Measurements from ENCODE around the gene TBCCD1. TPM values are rescaled to one million over a fixed set of nuclear protein-coding genes. Genes with fewer than 3 reads are reported as not detected.

TBCCD1 gene
- total RNA-seq, 1 experiment from 2014 or later = 7.4 TPM

GRCh38 chr3:186600896-186601295, 33.8 kb upstream of the TBCCD1 start:
- no peaks in the 10 kb centered on the region for H3K23me2 ChIP-seq (ENCODE audit: insufficient read length, low read depth, low read length, poor library complexity, severe bottlenecking)
- no peak overlapping the region for H3K9ac ChIP-seq (ENCODE audit: extremely low read depth, insufficient read length, low read length)
- Mint-ChIP-seq H3K4me1 (peaks cover 6% of the 10 kb centered on the region in 2 experiments), H3K9me3 (peaks cover 0 to 3% of the 10 kb centered on the region in 2 experiments; a peak in 1 of 5 replicates), H3K27me3 (ENCODE audit: low read depth) (peaks cover 4% of the 10 kb centered on the region; the same call in 1 of the 2 replicates), H3K27ac (no peak overlapping the region), H3K36me3 (ENCODE audit: insufficient read depth in 1 of 3, low read depth in 3 of 3) (no peaks in the 10 kb centered on the region), H3K4me3 (no peak overlapping the region)
- no peak overlapping the region for H3K4me2 ChIP-seq (ENCODE audit: insufficient read depth, insufficient read length, low read length)
- no peak overlapping the region for H2BK5ac ChIP-seq (ENCODE audit: insufficient read length, low read length)
- no peak overlapping the region for H3K14ac ChIP-seq (ENCODE audit: insufficient read depth, low read length)
- no peak overlapping the region for H2BK120ac ChIP-seq (ENCODE audit: low read depth, low read length, poor library complexity, severe bottlenecking)
- no peak overlapping the region for H2AK5ac ChIP-seq (ENCODE audit: insufficient read length, low read length)
- no peak overlapping the region for H3K4ac ChIP-seq (ENCODE audit: low read depth, low read length)
- no peak overlapping the region for H3K56ac ChIP-seq (ENCODE audit: insufficient read length, low read depth, low read length)
- no peak overlapping the region for H2BK12ac ChIP-seq (ENCODE audit: insufficient read length, low read depth, low read length)
- H4K91ac ChIP-seq (ENCODE audit: insufficient read length, low read depth, low read length) = no peak overlapping the region
- H3T11ph ChIP-seq (ENCODE audit: low read length) = no peak overlapping the region
- H3K4me1 ChIP-seq (ENCODE audit: insufficient read depth, low read length) = no peaks in the 10 kb centered on the region
- no peak for DNase-seq
- no peak overlapping the region for H2BK20ac ChIP-seq (ENCODE audit: low read depth, low read length, poor library complexity, severe bottlenecking)
- no peaks in the 10 kb centered on the region for H3K27me3 ChIP-seq (ENCODE audit: insufficient read depth, low read length)
- WGBS (ENCODE audit: extremely low coverage, insufficient read length, low lambda C conversion rate) = no CpG with 5 or more reads among the region's 3 CpGs
- no peak overlapping the region for H3K23ac ChIP-seq (ENCODE audit: insufficient read length, low read depth, low read length)
- no peaks in the 10 kb centered on the region for H3K9me3 ChIP-seq (ENCODE audit: control insufficient read depth, low read depth, low read length)
- H2AFZ ChIP-seq (ENCODE audit: low read length) = no peak overlapping the region
- no peaks in the 10 kb centered on the region for H4K20me1 ChIP-seq (ENCODE audit: control insufficient read depth, insufficient read depth, insufficient read length)
- H4K8ac ChIP-seq (replicated peaks; ENCODE audit: insufficient read length, low read depth, low read length) = no peak overlapping the region
- no peak for TF ChIP-seq CTCF (conservative IDR thresholded peaks at IDR 0.05)
- H3K27ac ChIP-seq (ENCODE audit: insufficient read length, low read depth, low read length) = no peak overlapping the region
- no peak overlapping the region for H3K18ac ChIP-seq (ENCODE audit: insufficient read length, low read depth, low read length)
- no peaks in the 10 kb centered on the region for H3K79me2 ChIP-seq (ENCODE audit: insufficient read depth, low read length)
- no peaks in the 10 kb centered on the region for H3K79me1 ChIP-seq (ENCODE audit: insufficient read depth, low read depth, low read length, poor library complexity, severe bottlenecking)
- no peak overlapping the region for H4K5ac ChIP-seq (ENCODE audit: insufficient read length, low read depth, low read length)
- H2BK15ac ChIP-seq (ENCODE audit: low read depth, low read length) = no peak overlapping the region

Measured in H9 (cell line).